ENCODE data around the gene ARHGDIG. TPM values are rescaled to one million over a fixed set of nuclear protein-coding genes. Genes with fewer than 3 reads are reported as not detected.

Gene ARHGDIG
- 0.34 TPM in 1 of 2 replicates, not detected in the other for total RNA-seq

GRCh38 chr16:280552-280951 lies at the start of gene ARHGDIG:
Gene ARHGDIG (plus strand): TSS chr16:280591. CDS start chr16:280681, 90 bp downstream.

GRCh38 chr16:234468-235305 lies 45.7 kb upstream of the ARHGDIG start, which contains the start of gene FAM234A:
Gene FAM234A (plus strand): TSS chr16:234821. CDS start chr16:254414, 19,593 bp downstream.

GRCh38 chr16:275786-276232 lies 4.6 kb upstream of the ARHGDIG start, which contains the start of gene RGS11:
Gene RGS11 (minus strand): TSS chr16:275944. CDS start chr16:275911, 33 bp downstream.

GRCh38 chr16:283033-283805 lies 2.8 kb downstream of the ARHGDIG start, which contains the start of gene PDIA2:
Gene PDIA2 (plus strand): TSS chr16:283164. CDS start chr16:283170, 6 bp downstream.

Other genes starting within 250 kb of the ARHGDIG start
- 7.9 and 8.5 TPM in 2 replicates for gene POLR3K, start 227.0 kb upstream of the ARHGDIG start, total RNA-seq
- 6.2 and 10.0 TPM in 2 replicates for gene SNRNP25, start 226.8 kb upstream of the ARHGDIG start, total RNA-seq
- gene RHBDF1, start 208.0 kb upstream of the ARHGDIG start, total RNA-seq, result 11.6 and 30.7 TPM in 2 replicates
- gene MPG, start 202.4 kb upstream of the ARHGDIG start, total RNA-seq, result 63.4 and 133 TPM in 2 replicates
- gene NPRL3, start 141.9 kb upstream of the ARHGDIG start, total RNA-seq, result 5.8 and 17.1 TPM in 2 replicates
- gene HBZ, start 127.9 kb upstream of the ARHGDIG start, total RNA-seq, result not detected in 2 replicates
- not detected in 2 replicates for gene HBM, start 114.6 kb upstream of the ARHGDIG start, total RNA-seq
- gene HBA2, start 107.7 kb upstream of the ARHGDIG start, total RNA-seq, result not detected in 2 replicates
- gene HBA1, start 103.9 kb upstream of the ARHGDIG start, total RNA-seq, result not detected in 2 replicates
- not detected in 2 replicates for gene HBQ1, start 100.1 kb upstream of the ARHGDIG start, total RNA-seq
- 24.6 and 34.0 TPM in 2 replicates for gene LUC7L, start 51.1 kb upstream of the ARHGDIG start, total RNA-seq
- 44.1 and 110 TPM in 2 replicates for gene FAM234A, start 45.8 kb upstream of the ARHGDIG start, total RNA-seq
- 0.14 TPM in 1 of 2 replicates, not detected in the other for gene RGS11, start 4.6 kb upstream of the ARHGDIG start, total RNA-seq
- 0.34 TPM in 1 of 2 replicates, not detected in the other for gene PDIA2, start 2.6 kb downstream of the ARHGDIG start, total RNA-seq
- 33.8 and 66.4 TPM in 2 replicates for gene AXIN1, start 72.1 kb downstream of the ARHGDIG start, total RNA-seq
- gene MRPL28, start 89.9 kb downstream of the ARHGDIG start, total RNA-seq, result 46.4 and 98.8 TPM in 2 replicates
- gene PGAP6, start 101.4 kb downstream of the ARHGDIG start, total RNA-seq, result 34.9 and 56.9 TPM in 2 replicates
- gene NME4, start 116.6 kb downstream of the ARHGDIG start, total RNA-seq, result 23.9 and 52.0 TPM in 2 replicates
- gene DECR2, start 121.3 kb downstream of the ARHGDIG start, total RNA-seq, result 4.8 and 8.5 TPM in 2 replicates
- gene RAB11FIP3, start 145.1 kb downstream of the ARHGDIG start, total RNA-seq, result 6.5 and 24.7 TPM in 2 replicates
- gene CAPN15, start 247.1 kb downstream of the ARHGDIG start, total RNA-seq, result 30.1 and 60.1 TPM in 2 replicates